Neural cell (in vitro differentiated cells): ENCODE results near the gene FOXA3.

Source experiments
- POLR2AphosphoS5 ChIP-seq: IDR thresholded peaks from 2 replicates; pipeline ENCODE4 v1.6.1; 2012
- TF ChIP-seq, protein P1 (sequence below): fragments of 450-650 bp; IDR thresholded peaks from 2 replicates; pipeline ENCODE4 v1.5.1; 2014; ENCODE audit warnings: antibody characterized with exemption, mild to moderate bottlenecking, moderate library complexity; ENCODE audit not compliant: poor library complexity, severe bottlenecking

DNA sequence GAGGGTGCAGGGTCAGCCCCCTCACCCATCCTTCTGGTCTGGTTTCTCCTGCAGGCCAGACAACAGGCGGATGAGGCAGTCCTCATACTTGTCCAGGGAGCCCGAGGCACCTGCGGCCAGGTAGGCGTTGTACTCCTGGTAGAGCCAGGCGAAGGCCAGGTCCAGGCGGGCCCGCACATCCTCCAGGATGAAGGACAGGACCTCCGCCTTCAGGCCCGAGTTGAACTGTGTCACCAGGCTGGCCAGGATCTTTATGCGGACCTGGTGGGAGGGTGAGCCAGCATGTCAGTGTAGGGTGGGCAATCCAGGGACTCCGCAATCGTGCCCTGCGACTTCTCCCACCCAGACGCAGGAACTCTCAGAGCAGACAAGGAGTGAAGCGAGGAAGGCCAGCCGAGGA is 35.2 kb upstream of the FOXA3 start:
- TF ChIP-seq, protein P1, sequence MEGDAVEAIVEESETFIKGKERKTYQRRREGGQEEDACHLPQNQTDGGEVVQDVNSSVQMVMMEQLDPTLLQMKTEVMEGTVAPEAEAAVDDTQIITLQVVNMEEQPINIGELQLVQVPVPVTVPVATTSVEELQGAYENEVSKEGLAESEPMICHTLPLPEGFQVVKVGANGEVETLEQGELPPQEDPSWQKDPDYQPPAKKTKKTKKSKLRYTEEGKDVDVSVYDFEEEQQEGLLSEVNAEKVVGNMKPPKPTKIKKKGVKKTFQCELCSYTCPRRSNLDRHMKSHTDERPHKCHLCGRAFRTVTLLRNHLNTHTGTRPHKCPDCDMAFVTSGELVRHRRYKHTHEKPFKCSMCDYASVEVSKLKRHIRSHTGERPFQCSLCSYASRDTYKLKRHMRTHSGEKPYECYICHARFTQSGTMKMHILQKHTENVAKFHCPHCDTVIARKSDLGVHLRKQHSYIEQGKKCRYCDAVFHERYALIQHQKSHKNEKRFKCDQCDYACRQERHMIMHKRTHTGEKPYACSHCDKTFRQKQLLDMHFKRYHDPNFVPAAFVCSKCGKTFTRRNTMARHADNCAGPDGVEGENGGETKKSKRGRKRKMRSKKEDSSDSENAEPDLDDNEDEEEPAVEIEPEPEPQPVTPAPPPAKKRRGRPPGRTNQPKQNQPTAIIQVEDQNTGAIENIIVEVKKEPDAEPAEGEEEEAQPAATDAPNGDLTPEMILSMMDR, result no peak
- TF ChIP-seq POLR2AphosphoS5, result no peak
